Ishikawa (cell line): ENCODE results near the gene PRKN.

ENCODE experiments used
- CEBPB ChIP-seq: IDR thresholded peaks from 2 replicates; pipeline ENCODE4 v1.6.1; 2012
- CREB1 ChIP-seq: IDR thresholded peaks from 2 replicates; pipeline ENCODE4 v1.6.1; 2012; ENCODE audit warnings: low read depth
- EGR1 ChIP-seq: IDR thresholded peaks from 2 replicates; pipeline ENCODE4 v1.6.1; 2012
- EP300 ChIP-seq: IDR thresholded peaks from 2 replicates; pipeline ENCODE4 v1.6.1; 2012; ENCODE audit warnings: borderline replicate concordance
- FOXM1 ChIP-seq: IDR thresholded peaks from 2 replicates; pipeline ENCODE4 v1.6.1; 2012; ENCODE audit warnings: low read depth, borderline replicate concordance
- NFIC ChIP-seq: IDR thresholded peaks from 2 replicates; pipeline ENCODE4 v1.6.1; 2012
- RAD21 ChIP-seq: IDR thresholded peaks from 2 replicates; pipeline ENCODE4 v1.6.1; 2012; ENCODE audit warnings: low read depth
- TAF1 ChIP-seq: IDR thresholded peaks from 2 replicates; pipeline ENCODE4 v1.6.1; 2012; ENCODE audit warnings: low read depth, mild to moderate bottlenecking
- TCF12 ChIP-seq: IDR thresholded peaks from 2 replicates; pipeline ENCODE4 v1.6.1; 2012; ENCODE audit warnings: low read depth
- YY1 ChIP-seq: IDR thresholded peaks from 2 replicates; pipeline ENCODE4 v1.6.1; 2012; ENCODE audit warnings: low read depth
- ZBTB7A ChIP-seq: IDR thresholded peaks from 2 replicates; pipeline ENCODE4 v1.6.1; 2012; ENCODE audit warnings: low read depth
- TF ChIP-seq, protein P1 (sequence below): IDR thresholded peaks from 2 replicates; pipeline ENCODE4 v1.6.1; 2012
- TF ChIP-seq, protein P2 (sequence below): IDR thresholded peaks from 2 replicates; pipeline ENCODE4 v1.6.1; 2012
- TF ChIP-seq, protein P3 (sequence below): IDR thresholded peaks from 2 replicates; pipeline ENCODE4 v1.6.1; 2012; ENCODE audit warnings: low read depth, mild to moderate bottlenecking

DNA sequence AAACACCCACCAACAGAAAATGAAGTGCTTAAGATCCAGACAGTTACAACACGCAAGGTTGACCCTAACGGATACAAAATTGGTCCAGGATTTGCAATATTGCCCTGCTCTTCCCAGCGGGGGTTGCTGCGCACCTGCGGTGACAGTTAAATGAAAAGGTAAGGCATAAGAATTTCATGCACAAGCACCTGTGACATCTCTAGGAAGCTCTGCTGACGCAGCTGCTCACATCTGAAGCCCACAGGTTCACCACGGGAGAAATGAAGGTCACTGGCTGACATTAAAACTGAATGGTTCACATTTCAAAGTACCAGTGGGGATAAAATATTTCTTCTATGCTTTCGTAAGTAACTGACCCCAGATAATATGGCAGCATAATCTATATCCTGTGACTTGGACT, 764.4 kb downstream of the PRKN start:
- no peak for TF ChIP-seq EP300
- TF ChIP-seq, protein P1, sequence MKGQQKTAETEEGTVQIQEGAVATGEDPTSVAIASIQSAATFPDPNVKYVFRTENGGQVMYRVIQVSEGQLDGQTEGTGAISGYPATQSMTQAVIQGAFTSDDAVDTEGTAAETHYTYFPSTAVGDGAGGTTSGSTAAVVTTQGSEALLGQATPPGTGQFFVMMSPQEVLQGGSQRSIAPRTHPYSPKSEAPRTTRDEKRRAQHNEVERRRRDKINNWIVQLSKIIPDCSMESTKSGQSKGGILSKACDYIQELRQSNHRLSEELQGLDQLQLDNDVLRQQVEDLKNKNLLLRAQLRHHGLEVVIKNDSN, result no peak
- TF ChIP-seq YY1, result no peak
- TF ChIP-seq EGR1, result no peak
- TF ChIP-seq NFIC, result no peak
- no peak for TF ChIP-seq RAD21
- TF ChIP-seq, protein P2, sequence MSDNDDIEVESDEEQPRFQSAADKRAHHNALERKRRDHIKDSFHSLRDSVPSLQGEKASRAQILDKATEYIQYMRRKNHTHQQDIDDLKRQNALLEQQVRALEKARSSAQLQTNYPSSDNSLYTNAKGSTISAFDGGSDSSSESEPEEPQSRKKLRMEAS, result no peak
- no peak for TF ChIP-seq TCF12
- TF ChIP-seq, protein P3, sequence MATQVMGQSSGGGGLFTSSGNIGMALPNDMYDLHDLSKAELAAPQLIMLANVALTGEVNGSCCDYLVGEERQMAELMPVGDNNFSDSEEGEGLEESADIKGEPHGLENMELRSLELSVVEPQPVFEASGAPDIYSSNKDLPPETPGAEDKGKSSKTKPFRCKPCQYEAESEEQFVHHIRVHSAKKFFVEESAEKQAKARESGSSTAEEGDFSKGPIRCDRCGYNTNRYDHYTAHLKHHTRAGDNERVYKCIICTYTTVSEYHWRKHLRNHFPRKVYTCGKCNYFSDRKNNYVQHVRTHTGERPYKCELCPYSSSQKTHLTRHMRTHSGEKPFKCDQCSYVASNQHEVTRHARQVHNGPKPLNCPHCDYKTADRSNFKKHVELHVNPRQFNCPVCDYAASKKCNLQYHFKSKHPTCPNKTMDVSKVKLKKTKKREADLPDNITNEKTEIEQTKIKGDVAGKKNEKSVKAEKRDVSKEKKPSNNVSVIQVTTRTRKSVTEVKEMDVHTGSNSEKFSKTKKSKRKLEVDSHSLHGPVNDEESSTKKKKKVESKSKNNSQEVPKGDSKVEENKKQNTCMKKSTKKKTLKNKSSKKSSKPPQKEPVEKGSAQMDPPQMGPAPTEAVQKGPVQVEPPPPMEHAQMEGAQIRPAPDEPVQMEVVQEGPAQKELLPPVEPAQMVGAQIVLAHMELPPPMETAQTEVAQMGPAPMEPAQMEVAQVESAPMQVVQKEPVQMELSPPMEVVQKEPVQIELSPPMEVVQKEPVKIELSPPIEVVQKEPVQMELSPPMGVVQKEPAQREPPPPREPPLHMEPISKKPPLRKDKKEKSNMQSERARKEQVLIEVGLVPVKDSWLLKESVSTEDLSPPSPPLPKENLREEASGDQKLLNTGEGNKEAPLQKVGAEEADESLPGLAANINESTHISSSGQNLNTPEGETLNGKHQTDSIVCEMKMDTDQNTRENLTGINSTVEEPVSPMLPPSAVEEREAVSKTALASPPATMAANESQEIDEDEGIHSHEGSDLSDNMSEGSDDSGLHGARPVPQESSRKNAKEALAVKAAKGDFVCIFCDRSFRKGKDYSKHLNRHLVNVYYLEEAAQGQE, result no peak
- no peak for TF ChIP-seq FOXM1
- TF ChIP-seq CREB1, result no peak
- no peak for TF ChIP-seq TAF1
- TF ChIP-seq CEBPB, result no peak
- TF ChIP-seq ZBTB7A, result no peak
